Epithelial cell of umbilical artery (primary cell): ENCODE measurements around the gene TRIM24. TPM values are rescaled to one million over a fixed set of nuclear protein-coding genes. Genes with fewer than 3 reads are reported as not detected.

ENCODE experiments used
- total RNA-seq: library from RNA; depleted of rRNA; stranded (reverse); fragments of >200 nt; gene quantifications from 2 replicates; pipeline ENCODE4 v1.2.3, GENCODE V29; 2014

Gene TRIM24
- total RNA-seq = 6.5 and 7.6 TPM in 2 replicates

GRCh38 chr7:138460176-138460648, at the start of gene TRIM24:
TRIM24 (plus strand) TSS chr7:138460259; CDS start chr7:138460549, 290 bp downstream.

Other genes with a start within 250 kb of the TRIM24 start
- not detected in 2 replicates for gene SVOPL, start 241.1 kb downstream of the TRIM24 start, total RNA-seq